Measurements from ENCODE around the gene ZFP69. TPM values are rescaled to one million over a fixed set of nuclear protein-coding genes. Genes with fewer than 3 reads are reported as not detected.
A peak's percentile ranks its signal among the peaks of the same experiment; 100 is the strongest.

The ZFP69 gene
- total RNA-seq (1 to 10 TPM in 8 of 9 donors, under 1 TPM in 1; 0.18 to 2.5 (median 1.8) TPM), polyA plus RNA-seq (1 to 10 TPM; 2.5 to 3.2 (median 2.9) TPM)
- long read RNA-seq, donor 1 = 0 reads
- long read RNA-seq, donor 2 = 0 reads
- long read RNA-seq, donor 3 = 0 reads
- long read RNA-seq, donor 4 = 0 reads
- long read RNA-seq, donor 5, partial matches to known transcripts = 0 of 4 reads
- long read RNA-seq, donor 5, other reads (novel, unspliced or antisense) = 2 of 4 reads
- long read RNA-seq, donor 6, partial matches to known transcripts = 0 of 1 reads
- long read RNA-seq, donor 6, other reads (novel, unspliced or antisense) = 1 of 1 reads
- long read RNA-seq, donor 7 = 0 reads
- long read RNA-seq, donor 8 = 0 reads
- long read RNA-seq, donor 9 = 0 reads
- long read RNA-seq, donor 10 = 0 reads

DNA sequence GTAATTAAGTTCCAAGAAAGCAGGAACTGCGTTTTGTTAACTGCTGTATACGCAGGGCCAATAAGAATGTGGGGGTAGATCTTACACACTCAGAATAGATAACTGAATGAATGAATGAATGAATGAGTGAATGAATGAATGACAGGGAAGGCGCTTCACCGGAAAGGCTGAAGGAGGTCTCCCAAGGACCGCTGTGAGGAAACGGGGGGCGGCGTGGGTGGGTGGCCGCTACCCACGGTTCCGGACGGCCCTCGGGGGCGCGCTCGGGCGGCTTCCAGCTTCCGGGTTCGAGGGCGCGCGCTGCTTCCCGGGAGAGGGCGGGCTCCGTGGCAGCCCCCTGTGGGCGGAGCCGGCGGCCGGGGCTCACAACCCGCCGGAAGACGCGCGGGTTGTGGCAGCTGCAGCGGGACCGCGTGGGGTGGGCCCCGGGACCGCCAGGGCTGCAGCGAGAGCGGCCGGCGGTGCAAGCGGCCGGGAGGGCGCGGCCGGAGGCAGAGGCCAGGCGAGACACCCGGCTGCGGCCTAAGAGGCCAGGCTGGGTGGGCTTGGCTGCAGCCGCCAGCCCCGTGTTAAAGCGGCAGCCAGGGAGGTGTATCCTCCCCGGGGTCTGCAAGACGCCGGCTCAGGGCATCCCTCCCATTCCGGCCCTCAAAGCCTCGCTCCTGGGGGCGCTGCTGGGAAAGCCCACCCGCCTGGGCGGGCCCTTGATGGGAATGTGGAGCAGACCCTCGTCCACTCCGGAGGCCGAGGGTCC is at the start of gene ZFP69:
Gene ZFP69 (plus strand): TSS at position 367 of the 754 bp plus-strand sequence. CDS start 2,072 bp downstream, outside the sequence.
- peak; percentile 30 to 59 (median 47) for DNase-seq
- Histone ChIP-seq H3K4me3 (peak within 1 kb of the TSS in 3 of 4 donors; percentile 56 to 92 (median 60)), H3K27ac (peak within 1 kb of the TSS in 2 of 5 donors; percentile 32 to 66), H3K9me3 (replicated peaks in 1 of 3) (peaks cover 0 to 14% (median 7%) of the 10 kb centered on the region in 3 donors), H3K27me3 (no peaks in the 10 kb centered on the region), H3K36me3 (replicated peaks in 1 of 2) (no peaks in the 10 kb centered on the region), H3K4me1 (replicated peaks in 1 of 2) (peaks cover 0 to 6% of the 10 kb centered on the region in 2 donors)
- WGBS, 4 donors = 1% methylated on average over 26 to 65 of the region's 65 CpGs
- intact Hi-C loops (cut with DNase I) = no loop called here
- TF ChIP-seq, protein P1, sequence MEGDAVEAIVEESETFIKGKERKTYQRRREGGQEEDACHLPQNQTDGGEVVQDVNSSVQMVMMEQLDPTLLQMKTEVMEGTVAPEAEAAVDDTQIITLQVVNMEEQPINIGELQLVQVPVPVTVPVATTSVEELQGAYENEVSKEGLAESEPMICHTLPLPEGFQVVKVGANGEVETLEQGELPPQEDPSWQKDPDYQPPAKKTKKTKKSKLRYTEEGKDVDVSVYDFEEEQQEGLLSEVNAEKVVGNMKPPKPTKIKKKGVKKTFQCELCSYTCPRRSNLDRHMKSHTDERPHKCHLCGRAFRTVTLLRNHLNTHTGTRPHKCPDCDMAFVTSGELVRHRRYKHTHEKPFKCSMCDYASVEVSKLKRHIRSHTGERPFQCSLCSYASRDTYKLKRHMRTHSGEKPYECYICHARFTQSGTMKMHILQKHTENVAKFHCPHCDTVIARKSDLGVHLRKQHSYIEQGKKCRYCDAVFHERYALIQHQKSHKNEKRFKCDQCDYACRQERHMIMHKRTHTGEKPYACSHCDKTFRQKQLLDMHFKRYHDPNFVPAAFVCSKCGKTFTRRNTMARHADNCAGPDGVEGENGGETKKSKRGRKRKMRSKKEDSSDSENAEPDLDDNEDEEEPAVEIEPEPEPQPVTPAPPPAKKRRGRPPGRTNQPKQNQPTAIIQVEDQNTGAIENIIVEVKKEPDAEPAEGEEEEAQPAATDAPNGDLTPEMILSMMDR (IDR thresholded peaks at IDR 0.05) = no peak
- peak; percentile 9 to 13 for TF ChIP-seq POLR2A (IDR thresholded peaks at IDR 0.05)

DNA sequence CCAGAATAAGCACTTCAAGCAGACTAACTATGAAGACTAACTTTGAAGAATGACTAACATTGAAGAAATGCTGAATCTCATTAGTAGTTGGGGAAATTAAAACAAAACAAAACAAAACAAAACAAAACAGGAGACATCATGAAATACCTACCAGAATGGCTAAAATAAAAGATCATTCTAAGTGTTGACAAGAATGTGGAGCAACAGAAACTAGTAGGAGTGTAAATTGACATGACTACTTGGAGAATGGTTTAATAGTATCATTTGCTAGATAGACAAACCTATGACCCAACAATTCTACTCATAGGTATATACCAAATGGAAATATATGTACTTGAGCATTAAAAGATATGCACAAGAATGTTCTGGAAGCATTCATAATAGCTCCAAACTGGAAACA is 45.7 kb upstream of the ZFP69 start:
- no peak for DNase-seq
- Histone ChIP-seq H3K4me3 (no peak overlapping the region), H3K9me3 (replicated peaks in 1 of 3) (no peaks in the 10 kb centered on the region), H3K27me3 (no peaks in the 10 kb centered on the region), H3K27ac (no peak overlapping the region), H3K36me3 (replicated peaks in 1 of 2) (no peaks in the 10 kb centered on the region), H3K4me1 (replicated peaks in 1 of 2) (no peaks in the 10 kb centered on the region)
- no peak for TF ChIP-seq POLR2A (IDR thresholded peaks at IDR 0.05)
- TF ChIP-seq, protein P1 (IDR thresholded peaks at IDR 0.05) = no peak
- intact Hi-C loops (cut with DNase I) = no loop called here

DNA sequence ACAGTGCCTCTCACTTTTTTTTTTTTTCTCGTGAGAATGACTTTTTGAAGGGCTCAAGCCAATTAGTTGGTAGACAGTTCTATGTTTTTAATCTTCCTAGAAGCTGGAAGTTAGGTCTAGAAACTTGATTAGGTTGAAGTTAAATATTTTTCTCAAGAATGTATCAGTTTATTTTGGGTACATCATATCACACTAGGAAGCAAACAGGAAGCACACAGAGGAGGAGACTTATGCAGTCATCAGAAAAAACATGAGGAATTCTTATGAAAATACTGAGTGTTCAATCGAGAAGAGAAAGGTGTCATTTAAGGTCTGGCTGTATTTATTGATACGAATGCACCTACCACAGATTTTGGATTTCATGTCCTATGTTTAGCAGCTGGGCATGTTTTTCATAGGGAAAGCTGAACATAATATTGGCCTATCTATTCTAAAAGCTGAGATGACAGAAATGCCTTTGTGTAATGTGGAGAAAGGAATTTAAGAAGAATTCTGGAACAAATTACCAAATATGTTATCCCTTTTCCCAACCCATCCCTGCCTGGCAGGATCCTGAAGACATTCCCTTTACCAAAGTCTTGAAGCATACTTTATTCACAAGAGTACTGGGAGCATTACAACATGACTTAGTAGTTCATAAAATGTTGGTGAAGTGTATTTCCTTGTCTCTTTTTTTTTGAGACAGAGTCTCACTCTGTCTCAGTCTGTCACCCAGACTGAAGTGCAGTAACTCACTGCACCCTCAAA is 44.3 kb upstream of the ZFP69 start:
- TF ChIP-seq, protein P1 (IDR thresholded peaks at IDR 0.05) = no peak
- TF ChIP-seq POLR2A (IDR thresholded peaks at IDR 0.05) = no peak
- Histone ChIP-seq H3K4me3 (no peak overlapping the region), H3K4me1 (replicated peaks in 1 of 2) (no peaks in the 10 kb centered on the region), H3K27me3 (no peaks in the 10 kb centered on the region), H3K27ac (no peak overlapping the region), H3K9me3 (replicated peaks in 1 of 3) (no peaks in the 10 kb centered on the region), H3K36me3 (replicated peaks in 1 of 2) (no peaks in the 10 kb centered on the region)
- no peak for DNase-seq
- intact Hi-C loops (cut with DNase I) = no loop called here
- 51 to 60% (median 55%) methylated on average over 3 of the region's 3 CpGs for WGBS, 4 donors

DNA sequence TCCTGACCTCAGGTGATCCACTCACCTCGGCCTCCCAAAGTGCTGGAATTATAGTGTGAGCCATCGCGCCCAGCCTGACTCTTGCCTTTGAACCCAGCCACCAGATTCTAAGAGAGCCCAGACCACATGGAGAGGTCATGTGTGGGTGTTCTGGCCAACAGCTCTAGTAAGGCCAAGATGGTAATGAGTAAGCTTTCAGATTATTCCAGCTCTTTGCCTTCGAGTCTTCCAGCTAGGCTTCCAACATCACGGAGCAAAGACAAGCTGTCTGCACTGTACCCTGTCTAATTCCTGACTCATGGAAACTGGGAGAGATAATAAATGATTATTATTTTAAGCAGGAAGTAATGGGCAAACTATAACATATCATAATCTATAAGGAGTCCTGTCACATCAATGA is 41.6 kb upstream of the ZFP69 start:
- no peak for DNase-seq
- Histone ChIP-seq H3K27me3 (no peaks in the 10 kb centered on the region), H3K9me3 (replicated peaks in 1 of 3) (no peaks in the 10 kb centered on the region), H3K27ac (no peak overlapping the region), H3K4me3 (no peak overlapping the region), H3K36me3 (replicated peaks in 1 of 2) (no peaks in the 10 kb centered on the region), H3K4me1 (replicated peaks in 1 of 2) (no peaks in the 10 kb centered on the region)
- WGBS, 4 donors = 69 to 82% (median 78%) methylated on average over 4 to 5 of the region's 5 CpGs
- intact Hi-C loops (cut with DNase I) = no loop called here
- no peak for TF ChIP-seq POLR2A (IDR thresholded peaks at IDR 0.05)
- TF ChIP-seq, protein P1 (IDR thresholded peaks at IDR 0.05) = no peak
